NCI-H146 treated with DMSO at 0.1 percent for 48 hours (cell line): ENCODE results near the gene EGLN3.
"Not testable (repeated sequence)": the region's sequence is repeated elsewhere in the genome, so short reads cannot be mapped to it uniquely, and the experiment has no call there.

ENCODE experiments used
- DNase-seq: peaks from one replicate; lab custom pipeline; 2025; ENCODE audit not compliant: unreplicated experiment; lab: John Stamatoyannopoulos, UW

Gene EGLN3

DNA sequence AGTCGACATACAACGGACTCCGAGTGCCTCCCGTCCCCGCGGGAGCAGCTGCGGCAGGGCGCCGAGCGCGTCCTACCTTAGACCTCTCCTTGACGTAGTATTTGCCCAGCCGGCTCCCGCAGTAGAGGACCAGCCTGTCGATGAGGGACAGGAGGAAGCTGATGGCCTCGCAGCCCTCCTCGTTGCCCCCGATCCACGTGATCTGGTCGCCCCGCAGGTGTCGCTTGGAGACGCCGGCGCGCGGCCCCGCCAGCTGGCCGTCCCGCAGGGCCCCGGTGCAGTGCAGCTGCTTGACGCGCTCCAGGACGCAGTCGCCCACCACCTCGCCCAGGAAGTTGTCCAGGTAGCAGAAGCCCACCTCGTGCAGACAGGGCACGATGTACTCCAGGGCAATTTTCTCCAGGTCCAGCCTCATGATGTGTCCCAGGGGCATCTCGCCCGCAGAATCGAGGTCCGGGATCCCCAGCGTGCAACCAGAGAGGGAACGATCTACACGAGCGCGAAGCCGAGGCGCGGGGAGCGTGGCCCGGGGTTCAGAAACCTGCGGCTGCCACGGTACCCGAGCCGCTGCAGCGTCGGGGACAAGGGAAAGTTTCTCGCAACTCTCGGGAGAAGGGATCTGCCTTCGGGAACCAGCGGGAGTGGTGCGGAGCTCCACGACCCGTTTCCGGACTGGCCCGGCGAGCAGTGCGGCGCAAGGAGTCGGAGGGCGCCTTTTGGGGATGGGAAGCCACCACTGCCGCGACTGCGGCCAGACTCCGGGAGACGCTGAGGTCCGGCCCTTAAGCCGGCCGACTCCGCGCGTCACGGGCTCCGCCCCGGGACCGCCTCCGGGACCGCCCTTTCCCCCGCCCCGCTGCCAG is at the start of gene EGLN3:
Gene EGLN3 (minus strand): TSS at position 755 of the 863 bp plus-strand sequence. CDS start 322 bp downstream, at position 433.
- no peak for DNase-seq

DNA sequence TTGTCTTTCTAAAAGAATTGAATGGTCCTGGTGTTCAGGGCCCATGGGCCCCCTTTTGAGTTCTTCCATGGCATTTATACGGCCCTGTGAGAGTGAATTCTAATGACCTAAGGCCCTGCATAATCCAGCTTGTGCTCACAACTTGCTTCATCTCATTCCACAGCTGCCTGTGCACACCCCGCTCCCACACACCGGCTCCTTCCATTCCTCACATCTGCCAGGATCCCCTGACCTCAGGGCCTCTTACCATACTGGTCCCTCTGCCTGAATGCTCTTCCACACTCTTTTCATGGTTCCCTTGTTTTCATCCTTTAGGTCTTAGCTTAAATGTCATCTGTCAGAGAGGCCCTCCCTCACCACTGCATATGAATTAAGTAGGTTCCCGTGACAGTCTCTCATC is 49.5 kb upstream of the EGLN3 start:
- no peak for DNase-seq

DNA sequence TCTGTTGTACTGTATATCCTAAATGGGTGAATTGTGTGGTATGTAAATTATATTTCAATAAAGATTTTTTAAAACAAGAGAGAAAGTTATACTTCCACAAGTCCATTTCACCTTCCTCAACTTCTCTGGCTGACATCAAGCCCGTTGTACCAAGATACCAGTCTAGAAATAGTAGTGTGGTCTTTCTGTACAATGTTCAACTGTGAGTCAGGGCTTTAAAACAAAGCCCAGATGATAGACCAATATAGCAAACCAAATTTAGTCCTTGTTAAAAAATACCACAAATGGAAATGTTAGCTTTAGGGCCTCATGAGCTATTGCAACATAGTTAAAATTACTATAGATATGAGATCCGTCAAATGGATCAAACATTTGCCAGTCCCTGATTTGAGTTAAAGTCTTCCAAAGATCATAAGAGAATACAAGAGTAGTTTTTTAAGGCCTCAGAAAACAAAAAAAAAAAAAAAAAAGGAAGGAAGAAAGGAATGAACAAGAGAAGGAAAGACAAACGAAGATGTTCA is 49.0 kb upstream of the EGLN3 start:
- DNase-seq, result no peak

DNA sequence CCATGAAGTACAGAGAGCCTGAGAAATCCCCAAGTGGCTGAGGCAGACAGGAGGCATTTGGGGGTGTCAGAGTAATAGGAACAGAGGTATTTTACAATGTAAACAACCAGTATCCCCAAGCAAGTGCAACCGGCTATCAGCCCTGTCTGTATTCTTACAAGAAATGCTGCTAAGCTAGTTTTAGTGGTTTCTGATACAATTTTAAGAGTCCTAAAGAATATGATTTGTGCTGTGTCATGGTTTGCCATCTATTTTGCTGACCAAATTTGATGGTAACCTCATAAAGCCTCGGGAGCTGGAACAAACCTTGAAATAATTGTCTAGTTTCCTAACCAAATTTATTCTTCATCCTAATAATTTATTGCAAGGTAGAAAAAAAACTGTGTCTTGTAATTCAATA is 46.7 kb upstream of the EGLN3 start:
- DNase-seq, result no peak

DNA sequence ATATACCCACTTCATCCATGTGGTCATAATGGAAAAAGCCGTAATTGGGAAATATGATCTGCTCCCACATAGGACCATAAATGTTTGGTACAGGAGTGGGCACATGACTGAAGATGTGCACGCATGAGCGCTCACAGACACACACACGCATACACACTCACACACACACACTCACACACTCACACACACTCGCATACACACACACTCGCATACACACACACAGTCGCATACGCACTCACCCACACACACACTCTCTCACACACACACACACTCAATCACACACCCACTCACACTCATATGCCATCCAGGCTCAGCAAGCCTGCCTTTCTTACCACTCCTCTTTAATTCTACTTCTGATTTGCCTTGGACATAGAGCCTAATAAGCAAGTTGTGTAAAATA is 45.6 kb upstream of the EGLN3 start:
- no peak for DNase-seq

DNA sequence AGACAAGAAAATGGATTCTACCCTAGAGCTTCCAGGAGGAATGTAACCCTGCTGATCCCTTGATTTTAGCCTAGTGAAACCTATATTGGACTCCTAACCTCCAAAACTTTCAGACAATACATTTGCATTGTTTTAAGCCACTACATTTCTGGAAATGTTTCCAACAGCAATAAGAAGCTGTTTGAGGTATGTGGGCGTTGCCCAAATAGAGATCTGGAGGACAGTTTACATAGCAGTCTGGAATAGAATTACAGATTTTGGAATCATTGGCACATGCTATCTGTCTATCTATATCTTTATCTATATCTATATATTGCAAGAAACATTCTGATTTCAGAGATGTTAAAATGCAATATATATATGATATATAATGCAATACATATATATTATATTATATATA is 42.4 kb upstream of the EGLN3 start:
- DNase-seq, result no peak

DNA sequence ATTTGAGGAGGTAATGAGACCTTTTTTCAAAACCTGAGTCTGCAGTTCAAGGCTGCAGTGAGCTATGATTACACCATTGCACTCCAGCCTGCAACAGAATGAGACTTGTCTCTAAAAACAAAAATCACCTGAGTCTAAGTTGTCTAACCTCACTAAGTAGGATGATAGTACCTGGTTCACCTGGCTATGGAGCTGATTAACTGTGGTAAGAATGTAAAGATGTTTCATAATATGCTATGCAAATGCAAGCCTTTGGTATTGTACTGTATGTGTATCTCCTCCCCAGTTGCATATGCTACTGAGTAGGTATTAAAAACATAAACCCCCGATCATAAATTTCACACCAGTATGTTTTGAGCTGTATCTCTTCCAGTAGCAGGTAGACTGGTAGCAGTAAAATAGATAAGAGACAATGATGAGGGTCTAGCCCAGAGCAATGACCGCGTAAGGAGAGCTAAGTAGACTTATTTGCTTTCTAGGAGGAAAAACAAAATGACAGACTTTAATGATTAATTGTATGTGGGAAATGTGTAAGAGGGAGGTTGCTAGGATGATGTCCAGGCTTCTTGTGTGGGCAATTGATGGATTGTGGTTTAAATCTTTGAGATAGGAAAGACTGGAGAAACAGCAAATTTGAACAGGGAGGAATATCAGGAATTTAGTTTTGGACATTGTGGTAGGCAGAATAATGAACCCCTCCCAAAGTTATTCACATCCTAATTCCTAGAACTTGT is 41.6 kb upstream of the EGLN3 start:
- DNase-seq, result no peak

DNA sequence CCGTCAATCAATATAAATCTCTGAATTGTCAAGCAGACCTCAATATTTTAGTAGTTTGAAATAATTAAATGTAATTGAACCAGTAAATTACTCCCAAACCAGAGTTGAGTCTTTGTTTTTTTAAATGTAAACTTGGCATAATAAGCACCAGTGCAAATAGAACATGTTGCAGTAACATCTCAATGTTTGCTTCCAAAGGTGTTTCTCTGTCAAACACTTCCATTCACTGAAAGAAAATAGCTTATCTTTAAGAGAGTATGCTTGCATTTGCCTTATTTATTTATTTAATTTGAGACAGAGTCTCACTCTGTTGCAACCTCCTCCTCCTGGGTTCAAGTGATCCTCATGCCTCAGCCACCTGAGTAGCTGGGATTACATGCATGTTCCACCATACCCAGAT is 39.9 kb upstream of the EGLN3 start:
- no peak for DNase-seq

DNA sequence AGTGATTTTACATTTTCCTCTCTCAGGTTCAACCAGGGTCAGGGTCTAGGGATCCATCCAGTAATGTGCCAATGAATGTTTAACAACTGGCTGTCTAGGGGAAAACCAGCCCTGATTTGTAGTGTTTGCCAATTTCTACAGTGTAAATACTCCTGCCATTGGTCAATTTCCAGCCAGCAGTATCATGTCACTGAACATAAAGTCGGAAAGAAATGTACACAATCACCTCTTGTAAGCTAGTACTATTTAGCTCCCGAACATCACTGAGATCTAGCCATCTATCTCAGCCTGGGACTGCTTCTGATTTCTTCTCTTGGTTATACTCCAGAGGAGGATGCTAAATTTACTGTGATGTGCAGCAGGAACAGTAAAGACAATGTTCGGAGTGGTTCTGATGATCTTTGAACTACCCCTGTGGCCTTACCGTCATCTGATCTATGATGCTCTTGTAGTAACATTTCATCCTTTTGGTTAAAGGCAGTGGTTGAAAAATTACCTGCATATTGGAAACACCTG is 36.7 kb upstream of the EGLN3 start:
- no peak for DNase-seq

DNA sequence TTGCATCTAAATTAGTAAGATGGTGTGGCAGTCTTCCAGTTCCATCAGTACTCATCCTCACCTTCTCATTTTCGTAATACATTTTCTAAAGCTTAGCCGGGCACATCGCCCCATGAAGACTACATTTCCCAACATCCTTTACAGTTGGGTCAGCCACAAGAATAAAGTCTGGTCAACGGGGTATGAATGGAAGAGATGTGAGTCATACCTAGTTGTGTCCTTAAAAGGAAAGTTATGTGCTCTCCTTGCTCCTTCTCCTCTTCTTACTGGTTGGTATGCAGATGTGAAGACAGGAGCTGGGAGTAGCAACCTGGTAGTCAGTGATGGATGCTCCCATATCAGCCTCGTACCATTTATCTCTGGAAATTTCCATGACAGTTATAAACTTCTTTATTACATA is 35.9 kb upstream of the EGLN3 start:
- no peak for DNase-seq

DNA sequence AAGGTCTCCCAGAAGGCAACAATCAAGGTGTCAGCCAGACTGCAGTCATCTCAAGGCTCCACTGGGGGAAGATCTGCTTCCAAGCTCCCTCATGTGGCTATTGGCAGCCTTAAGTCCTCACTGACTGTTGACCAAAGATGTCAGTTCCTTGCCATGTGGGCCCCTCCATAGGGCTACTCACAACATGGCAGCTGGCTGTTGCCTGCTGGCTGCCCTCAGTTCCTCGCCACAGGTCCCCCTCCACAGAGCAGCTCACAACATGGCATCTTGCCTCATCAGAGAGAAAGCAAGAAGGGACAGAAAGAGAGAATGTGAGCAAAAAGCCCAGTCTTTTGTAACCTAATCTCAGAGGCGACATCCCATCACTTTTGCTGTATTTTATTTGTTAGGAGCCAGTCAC is 34.4 kb upstream of the EGLN3 start:
- no peak for DNase-seq

DNA sequence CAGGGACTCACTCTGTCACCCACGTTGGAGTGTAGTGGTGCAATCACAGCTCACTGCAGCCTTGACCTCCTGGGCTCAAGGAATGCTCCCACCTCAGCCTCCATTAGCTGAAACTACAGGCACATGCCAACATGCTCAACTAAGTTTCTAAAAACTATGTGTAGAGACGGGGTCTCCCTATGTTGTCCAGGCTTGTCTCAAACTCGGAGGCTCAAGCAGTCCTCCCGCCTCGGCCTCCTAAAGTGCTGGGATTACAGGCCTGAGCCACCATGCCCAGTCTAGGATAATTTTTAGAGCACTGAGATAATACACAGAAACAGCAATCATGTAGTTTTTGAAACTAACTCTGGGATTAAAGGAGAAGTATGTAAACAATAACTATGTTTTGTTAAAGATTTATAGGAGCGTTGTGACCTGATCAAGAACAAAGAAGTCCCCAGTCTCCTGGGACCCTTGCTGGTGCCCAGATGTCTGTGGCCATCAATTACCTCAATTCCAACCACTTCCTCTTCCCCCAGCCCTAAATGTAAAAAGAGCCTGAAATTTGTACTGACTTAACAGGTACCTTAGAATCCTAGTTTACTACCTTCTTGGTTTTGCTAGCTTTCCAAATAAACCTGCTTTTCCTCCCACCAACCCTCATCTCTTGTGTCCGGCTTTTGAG is 28.9 kb upstream of the EGLN3 start:
- DNase-seq, result no peak

DNA sequence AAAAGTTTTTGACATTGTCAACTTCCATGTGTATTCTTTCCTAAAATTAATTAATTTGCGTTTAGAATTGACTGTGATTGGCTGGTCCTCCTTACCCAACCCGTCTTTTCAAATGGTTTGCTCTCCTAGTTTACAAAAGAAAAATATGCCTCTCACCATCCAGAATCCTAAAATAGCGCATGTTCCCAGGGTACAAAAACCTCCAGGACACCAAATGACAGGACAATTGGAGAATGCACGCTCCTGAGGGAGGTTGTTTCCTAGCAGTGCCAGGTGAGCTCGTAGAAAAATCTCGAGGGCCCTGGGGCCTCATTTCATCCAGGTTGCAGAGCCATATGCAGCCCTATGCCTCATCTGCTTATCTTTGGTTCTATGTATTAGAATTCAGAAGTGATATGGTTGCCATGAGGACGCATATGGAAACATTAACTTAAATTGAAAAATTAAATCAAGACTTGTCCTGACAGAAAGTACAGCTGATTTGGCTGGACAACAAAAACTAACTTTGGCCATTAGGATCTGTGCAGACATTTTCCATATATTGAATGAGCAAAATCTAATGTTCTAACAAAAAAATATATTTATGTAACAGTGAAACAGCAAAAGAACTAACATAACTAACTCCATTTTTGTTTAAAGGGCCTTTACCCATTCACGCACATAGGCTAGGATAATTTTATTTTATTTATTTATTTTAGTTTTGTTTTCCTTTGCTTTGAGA is 28.2 kb upstream of the EGLN3 start:
- DNase-seq, result no peak

DNA sequence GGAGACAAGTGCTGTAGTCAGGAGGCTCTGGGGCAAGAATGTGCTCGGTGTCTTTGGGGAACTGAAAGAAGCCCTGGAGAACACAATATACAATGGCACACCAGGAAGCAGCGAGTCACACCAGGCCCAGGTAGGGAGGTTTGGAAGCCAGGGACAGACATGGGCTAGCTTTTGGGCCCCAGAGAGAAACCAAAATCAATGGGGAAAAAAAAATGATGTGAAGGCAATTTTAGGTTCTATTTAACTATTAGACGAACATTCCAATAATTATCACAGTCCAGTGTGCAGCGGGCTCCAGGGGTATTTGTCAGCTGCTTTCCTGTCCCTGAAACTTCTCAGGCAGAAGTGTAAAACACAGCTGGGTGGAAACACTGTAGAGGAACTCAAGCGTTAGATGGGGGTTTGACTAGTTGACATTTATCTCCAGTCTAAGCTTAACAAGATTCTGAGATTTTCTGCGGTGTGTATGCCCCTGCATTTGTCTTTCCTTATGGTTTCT is 21.8 kb upstream of the EGLN3 start:
- DNase-seq, result no peak

DNA sequence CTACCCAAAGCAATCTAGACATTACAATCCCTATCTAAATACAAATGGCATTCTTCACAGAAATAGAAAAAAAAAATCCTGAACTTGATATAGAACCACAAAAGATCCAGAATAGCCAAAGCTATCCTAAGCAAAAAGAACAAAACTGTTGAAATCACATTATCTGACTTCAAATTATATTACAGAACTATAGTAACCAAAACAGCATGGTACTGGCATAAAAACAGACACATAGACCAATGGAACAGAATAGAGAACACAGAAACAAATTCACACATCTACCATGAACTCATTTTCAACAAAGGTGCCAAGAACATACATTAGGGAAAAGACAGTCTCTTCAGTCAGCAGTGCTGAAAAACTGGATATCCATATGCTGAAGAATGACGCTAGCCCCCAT is 19.0 kb upstream of the EGLN3 start:
- DNase-seq, result not testable (repeated sequence)

DNA sequence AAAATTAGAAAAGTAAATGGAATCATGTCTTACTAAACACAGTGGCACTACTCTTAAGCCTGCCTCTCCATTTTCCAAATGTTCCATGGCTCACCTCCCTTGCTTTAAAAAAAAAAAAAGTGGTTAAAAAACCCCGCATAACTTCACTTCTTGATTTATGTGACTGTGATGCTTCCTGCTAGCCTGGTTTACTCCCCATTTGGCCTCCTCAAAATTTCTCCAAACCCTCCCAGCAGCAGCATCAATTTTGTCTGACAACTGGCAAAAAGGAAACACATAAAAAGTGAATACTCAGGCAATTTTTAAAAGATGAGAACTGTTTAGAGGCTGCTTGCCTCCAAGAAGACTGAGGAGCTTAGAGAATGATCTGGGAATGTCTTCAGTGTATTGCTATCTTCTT is 17.8 kb upstream of the EGLN3 start:
- DNase-seq, result no peak

DNA sequence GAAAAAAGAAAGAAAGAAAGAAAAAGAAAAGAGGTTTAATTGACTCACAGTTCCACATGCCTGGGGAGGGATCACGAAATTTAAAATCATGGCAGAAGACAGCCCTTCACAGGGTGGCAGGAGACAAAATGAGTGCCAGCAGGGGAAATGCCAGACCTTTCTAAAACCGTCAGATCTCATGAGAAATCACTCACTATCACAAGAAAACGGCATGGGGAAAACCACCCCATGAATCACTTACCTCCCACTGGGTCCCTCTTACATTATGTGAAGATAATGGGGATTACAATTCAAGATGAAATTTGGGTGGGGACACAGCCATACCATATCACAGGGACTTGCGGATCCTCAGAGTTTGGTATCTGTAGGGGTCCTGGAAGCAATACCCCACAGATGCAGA is 16.3 kb upstream of the EGLN3 start:
- DNase-seq, result no peak

DNA sequence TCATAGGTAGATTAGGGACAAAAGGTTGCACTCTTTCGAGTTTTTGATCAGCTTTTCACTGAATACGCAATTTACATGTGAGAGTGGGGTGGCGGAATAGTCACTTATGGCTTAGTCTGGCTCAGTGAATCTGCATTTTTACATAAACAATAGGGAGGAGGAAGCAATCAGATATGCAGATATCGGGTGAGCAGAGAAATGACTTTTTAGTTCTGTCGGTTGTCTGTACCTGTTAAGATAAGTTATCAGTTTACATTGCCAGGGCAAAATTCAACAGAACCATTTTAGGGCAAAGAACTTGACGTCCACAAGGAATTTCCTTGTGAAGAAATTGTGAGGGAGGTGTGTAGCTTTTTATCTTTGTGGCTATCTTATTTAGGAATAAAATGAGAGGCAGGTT is 15.4 kb upstream of the EGLN3 start:
- DNase-seq, result no peak

DNA sequence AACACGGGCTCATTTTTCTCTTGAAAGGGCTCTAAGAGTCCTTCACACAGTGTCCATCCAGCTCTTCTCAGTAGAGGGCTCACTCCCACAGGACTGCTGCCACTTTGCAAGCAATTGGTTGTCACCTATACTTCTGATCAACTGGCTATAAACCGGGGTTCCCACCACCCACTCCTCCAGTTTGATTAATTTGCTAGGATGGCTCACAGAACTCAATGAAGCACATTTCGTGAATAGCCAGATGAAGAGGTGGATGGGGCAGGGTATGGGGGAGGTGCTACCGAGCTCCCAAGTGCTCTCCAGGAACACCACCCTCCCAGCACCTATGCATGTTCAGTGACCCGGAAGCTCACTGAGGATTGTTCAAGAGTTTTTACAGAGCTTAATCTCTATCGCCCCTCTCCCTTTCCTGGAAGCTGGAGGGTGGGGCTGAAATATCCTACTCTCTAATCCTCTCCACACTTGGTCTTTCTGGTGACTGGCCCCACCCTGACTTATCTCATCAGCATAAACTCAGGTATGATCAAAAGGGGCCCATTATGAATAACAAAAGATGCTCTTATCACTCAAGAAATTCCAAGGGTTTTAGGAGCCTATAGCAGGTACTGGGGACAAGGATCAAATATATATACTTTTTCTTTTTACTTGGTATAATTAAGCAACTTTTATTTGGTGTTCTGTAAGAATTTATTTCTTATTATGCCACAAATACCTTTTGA is 13.9 kb upstream of the EGLN3 start:
- DNase-seq, result no peak

DNA sequence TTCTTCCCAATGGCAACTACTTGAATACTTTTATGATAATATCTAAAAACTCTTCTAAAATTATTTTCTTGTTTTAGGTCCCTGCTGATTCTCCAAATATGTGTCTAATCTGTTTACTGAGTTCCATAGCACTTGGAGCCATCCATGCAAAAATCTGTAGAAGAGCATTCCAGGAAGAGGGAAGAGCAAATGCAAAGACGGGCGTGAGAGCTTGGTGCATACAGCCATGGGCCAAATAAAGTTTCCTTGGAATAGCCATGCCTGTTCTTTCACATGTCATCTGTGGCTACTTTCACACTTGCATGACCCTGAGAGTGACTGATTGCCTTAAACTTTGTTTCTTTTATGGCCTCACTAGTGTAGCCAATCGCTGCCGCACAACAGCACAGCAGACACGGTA is 13.0 kb upstream of the EGLN3 start:
- DNase-seq, result no peak
